Omental fat pad (tissue), 4 donors: Measurements from ENCODE around the gene BBS7. TPM values are rescaled to one million over a fixed set of nuclear protein-coding genes. Genes with fewer than 3 reads are reported as not detected.

ENCODE experiments used
- ATAC-seq: fragments of 150-250 bp; one replicate; pipeline ENCODE4 v1.9.1; 2016; ENCODE audit warnings: mild to moderate bottlenecking, moderate library complexity; ENCODE audit not compliant: low FRiP score
- DNase-seq: peaks from one replicate; pipeline ENCODE4 v3.0.0-alpha.2; 2019; ENCODE audit warnings: low spot score
- CTCF ChIP-seq, 3 donors: fragments of 450-650 bp; IDR thresholded peaks; one replicate each; pipeline ENCODE4 v1.5.1; 2016 to 2017; ENCODE audit warnings: antibody characterized with exemption in 3 of 3, mild to moderate bottlenecking in 3 of 3, moderate library complexity in 2 of 3
- total RNA-seq, 4 donors: library from RNA; depleted of rRNA; stranded (reverse); fragments of >200 nt; gene quantifications; one replicate each; pipeline ENCODE4 v1.1.0, GENCODE V29; 2016

The BBS7 gene
- total RNA-seq, 4 donors from 2014 or later: 6.2 to 11.2 (median 10.0) TPM

- DNase-seq: no peak
- TF ChIP-seq CTCF (IDR thresholded peaks at IDR 0.05): no peak
- ATAC-seq: peak; percentile 7
Measured at GRCh38 chr4:121801715-121802075, 68.6 kb downstream of the BBS7 start.

- DNase-seq: peak; percentile 95
- TF ChIP-seq CTCF (IDR thresholded peaks at IDR 0.05): no peak
- peak; percentile 93 for ATAC-seq
Measured at GRCh38 chr4:121800961-121801714, 69.1 kb downstream of the BBS7 start, which contains the start of gene EXOSC9. EXOSC9 (plus strand) TSS chr4:121801323; CDS start chr4:121801425, 102 bp downstream.

GRCh38 chr4:121800638-121800960 is 69.7 kb downstream of the BBS7 start:
- DNase-seq: no peak
- no peak for TF ChIP-seq CTCF (IDR thresholded peaks at IDR 0.05)
- no peak for ATAC-seq

GRCh38 chr4:121799867-121800501 is 70.3 kb downstream of the BBS7 start:
- TF ChIP-seq CTCF (IDR thresholded peaks at IDR 0.05): no peak
- ATAC-seq: no peak
- no peak for DNase-seq

GRCh38 chr4:121799208-121799823 is 71.0 kb downstream of the BBS7 start:
- DNase-seq (no peak), ATAC-seq (no peak)
- no peak for TF ChIP-seq CTCF (IDR thresholded peaks at IDR 0.05)

- no peak for ATAC-seq
- no peak for TF ChIP-seq CTCF (IDR thresholded peaks at IDR 0.05)
- no peak for DNase-seq
Measured at GRCh38 chr4:121796283-121796682, 74.0 kb downstream of the BBS7 start.
